ENCODE measurements around the gene SPTBN2.
"Not testable (repeated sequence)": the region's sequence is repeated elsewhere in the genome, so short reads cannot be mapped to it uniquely, and the experiment has no call there.

Gene SPTBN2

DNA sequence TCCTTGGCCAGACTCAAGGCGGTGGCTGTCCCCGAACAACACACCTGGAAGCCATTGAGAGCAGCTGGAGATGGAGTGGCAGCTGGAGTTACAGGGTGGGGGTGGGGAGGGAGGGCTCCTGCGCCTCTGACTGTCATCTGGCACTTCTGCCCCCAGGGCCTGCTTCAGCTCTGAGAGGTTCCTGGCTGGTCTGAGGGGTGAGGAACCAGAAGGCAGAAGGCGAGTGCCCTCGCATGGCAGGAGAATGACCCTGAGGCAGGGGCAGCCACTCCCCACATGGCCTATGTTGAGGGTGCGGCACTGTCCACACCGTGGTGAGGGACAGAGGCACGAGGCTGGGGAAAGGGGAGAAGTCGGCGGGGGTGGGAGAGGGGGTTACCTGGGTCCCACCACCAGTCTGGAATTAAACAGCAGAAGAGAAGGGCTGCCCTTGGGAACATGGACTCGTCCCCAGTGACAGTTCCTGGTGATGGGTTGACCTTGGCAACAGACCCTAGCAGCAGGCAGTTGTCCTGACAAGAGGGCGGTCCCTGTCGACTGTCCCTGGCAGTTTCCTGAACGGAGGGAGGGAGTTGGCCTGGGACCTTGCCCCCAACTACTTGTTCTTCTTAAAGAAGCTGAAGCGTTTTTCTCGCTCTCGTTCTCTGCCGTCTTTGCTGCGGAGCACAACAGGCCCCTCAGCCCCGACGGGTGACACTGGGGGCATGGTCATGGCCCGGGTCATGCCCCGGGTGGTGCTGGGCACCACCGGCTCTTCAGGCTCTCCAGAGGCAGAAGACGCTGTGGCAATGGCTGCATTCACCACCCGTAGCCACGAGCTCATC, 43.5 kb downstream of the SPTBN2 start:
- DNase-seq (ENCODE audit: low spot score): no peak

DNA sequence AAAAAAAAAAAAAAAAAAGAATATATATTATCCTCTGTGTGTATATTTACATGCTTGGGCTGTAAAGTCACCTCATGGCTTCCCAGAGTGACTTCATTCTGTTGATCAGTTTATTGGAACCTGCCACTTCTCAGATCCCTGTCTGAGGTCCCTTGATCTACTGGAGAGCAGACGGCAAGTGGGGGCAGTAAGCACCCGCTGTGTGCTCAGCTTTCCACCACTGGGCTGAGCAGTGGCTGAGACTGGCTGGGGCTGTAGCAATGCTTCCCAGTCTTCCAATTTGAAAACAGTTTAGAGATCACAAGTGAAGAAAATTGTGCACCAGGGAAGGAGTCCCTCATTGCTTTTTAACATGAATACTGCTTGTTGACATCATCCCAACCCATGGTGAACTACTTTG, 44.4 kb downstream of the SPTBN2 start:
- no peak for DNase-seq (ENCODE audit: low spot score)

DNA sequence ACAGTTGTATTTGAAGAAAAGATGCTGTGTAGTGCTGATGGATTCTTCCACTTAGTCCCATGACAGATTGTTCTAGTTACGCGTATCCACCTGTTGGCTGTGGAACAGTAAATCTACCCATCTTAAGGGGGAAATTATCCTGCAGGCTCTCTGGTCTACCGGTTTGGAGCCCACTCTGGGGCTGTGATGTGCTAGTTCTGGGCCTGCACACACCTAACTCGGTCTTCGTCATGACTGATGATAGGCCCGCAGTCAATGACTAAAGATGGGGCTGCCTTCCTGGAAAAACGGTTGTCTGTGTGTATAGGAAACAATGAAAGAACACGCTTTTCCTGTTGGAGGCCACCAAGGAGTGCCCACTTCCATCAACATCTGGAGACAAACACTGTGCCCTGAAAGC, 45.1 kb downstream of the SPTBN2 start:
- DNase-seq (ENCODE audit: low spot score): no peak

DNA sequence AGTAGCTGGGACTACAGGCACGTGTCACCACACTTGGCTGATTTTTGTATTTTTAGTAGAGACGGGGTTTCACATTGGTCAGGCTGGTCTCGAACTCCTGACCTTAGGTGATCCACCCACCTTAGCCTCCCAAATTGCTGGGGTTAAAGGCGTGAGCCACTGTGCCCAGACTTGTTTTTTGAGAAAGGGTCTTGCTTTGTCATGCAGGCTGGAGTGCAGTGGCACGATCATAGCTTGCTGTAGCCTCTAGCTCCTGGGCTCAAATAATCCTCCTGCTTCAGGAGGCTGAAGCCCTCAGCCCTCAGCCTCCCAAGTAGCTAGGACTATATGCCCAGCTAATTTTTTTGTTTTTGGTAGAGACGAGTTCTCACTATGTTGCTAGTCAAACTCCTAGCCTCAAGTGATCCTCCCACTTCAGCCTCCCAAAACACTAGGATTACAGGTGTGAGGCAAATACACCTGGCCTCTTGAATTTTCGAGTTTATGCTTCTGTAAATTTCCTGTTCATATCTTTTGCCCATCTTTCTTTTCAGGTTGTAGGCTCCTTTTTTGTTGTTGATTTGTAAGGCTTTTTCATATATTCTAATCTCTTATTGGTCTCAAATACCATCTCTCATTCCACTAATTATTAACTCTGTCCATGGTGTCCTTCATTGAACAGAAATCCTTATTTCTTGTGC, 47.9 kb downstream of the SPTBN2 start:
- DNase-seq (ENCODE audit: low spot score): no peak

DNA sequence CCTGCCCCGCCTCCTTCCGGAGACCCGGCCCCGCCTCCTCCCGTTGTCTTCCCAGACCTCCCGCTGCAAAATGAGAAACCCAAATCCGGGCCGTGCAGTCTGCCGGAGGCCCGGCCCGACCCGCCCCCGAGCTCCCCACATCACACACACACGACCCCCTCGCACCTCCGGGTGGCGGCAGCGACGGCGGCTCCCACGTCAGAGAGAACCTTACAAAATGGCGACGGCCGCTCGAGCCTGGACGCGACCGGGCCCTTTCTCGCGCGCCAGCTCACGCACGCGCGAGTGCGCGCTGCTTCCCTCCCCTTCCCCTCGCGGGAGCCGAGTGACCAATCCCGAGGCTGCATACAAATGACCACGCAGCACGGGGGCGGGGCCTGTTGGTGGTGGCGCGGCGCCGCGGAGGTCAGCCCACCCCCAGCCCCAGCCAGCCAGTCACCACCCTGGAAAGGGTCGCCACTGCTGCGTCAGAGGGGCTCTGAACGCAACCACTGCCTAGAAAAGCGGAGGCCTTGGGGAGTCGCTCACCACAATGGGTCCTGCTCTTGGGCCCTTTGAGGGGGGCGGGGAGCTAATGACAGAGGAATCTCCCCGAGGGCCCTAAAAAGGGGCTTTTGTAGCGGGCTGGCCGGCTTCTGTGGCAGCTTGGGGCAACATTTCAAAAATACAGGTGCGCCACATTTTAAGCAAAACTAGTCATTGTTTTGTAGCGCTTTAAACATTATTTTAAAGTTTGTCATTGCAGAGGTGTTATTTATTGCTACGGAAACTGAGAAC, 51.2 kb downstream of the SPTBN2 start, which contains the start of gene RBM4B:
Gene RBM4B (minus strand): TSS at position 289 of the 777 bp plus-strand sequence. CDS start 808 bp downstream, outside the sequence.
- peak; percentile 100 for DNase-seq (ENCODE audit: low spot score)

DNA sequence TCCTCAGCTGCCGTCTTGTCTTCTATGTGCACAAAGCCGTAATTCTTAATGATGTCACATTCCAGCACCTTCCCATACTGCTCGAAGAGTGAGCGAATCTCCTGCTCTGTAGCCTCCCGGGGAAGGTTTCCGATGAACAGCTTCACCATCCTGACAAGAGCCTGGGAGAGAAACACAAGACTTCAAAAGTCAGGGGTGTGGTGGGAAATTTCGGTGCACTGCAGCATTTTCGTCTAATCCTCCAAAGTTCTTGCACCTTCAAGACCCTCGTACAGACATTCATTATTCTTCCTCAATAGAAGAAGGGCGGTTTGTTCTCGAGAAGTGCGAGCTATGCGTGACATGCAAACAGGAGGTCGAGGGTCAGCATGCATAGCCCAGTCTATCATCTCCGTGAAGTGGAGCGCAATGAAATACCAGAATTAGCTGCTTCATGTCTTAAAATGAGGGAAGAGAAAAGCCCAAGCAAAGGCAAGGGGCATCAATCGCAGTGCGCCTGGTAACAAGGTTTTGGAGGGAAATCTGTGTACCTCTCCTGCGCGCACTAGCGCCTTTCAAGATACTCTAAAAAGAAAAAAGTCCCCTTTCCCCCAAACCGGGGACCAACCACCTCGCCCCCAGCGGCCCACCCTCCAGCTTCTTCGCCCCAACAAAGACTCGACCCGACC, 52.0 kb downstream of the SPTBN2 start:
- no peak for DNase-seq (ENCODE audit: low spot score)

DNA sequence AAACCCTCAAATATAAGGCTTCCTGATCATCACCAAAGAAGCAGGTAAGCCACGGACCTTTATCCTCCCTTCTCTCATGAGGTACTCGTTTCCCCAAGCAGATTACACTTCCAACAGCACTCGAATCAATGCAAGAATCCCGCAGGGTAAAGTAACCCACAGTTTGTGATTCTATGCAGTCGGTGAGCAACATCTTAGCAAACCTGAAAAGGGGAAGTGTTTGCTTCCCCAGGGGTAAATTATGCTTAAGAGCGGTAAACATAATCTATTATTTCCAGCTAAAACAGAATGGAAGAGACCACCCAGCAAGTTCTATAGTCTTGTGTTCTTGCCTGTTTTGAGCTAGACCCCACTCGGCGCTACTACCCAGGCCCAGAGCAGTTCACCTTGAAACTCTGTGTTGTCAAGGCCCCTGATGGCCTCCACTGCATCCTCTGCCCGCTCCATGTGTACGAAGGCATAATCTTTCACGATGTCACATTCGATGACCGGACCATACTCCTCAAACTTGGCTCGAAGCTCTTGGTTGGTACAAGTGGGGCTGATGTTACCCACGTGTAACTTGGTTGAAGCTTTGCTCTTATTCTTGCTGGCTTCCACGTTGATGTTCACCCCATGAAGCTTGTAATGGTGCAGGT, 52.6 kb downstream of the SPTBN2 start:
- DNase-seq (ENCODE audit: low spot score): no peak

DNA sequence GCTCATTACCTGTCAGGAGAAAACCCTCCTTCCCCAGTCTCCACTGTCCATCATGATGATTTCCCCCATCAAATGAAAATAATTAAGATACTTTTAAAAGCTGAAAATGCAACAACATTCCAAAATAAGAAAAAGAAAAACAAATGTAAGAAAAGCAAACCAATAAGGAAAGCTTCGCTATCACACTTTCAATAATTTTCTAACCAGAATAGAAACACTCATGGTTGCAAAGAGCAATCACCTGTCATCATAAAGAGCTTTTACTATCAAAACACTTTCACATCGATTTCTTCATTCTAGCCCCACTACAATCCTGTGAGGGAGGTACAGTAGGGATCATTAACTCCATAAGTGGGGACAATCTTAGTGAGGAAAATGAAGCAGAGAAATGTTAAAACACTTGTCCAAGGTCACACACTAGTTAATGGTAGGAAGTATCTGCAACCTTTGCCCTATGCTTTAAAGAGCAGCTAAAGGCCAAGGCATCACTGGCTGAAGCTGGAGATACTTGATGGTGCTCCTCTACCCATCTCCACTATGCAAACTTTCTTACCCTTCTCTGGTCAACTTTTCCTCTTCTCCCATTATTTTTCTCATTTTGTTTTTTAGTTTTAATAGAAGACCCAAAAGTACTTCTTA, 53.9 kb downstream of the SPTBN2 start:
- peak; percentile 72 for DNase-seq (ENCODE audit: low spot score)

DNA sequence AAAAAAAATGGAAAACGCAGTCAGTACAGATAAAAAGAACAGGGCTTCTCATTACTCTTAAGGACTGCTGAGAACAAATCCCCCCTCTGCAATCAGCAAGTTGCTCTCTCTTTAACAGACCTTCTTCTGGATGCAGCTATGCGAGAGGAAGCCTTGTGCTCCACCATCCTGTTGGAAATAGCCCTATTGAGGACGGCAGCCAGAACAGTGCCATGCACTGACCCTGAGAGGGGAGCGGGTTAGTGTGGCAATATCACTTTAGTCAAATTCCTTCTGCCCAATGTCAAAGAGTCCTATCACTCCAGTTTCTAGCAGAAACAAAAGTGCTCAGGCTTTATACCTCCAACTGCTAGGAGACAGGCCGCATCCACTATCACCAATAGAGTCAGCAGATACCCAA, 58.2 kb downstream of the SPTBN2 start:
- no peak for DNase-seq (ENCODE audit: low spot score)

DNA sequence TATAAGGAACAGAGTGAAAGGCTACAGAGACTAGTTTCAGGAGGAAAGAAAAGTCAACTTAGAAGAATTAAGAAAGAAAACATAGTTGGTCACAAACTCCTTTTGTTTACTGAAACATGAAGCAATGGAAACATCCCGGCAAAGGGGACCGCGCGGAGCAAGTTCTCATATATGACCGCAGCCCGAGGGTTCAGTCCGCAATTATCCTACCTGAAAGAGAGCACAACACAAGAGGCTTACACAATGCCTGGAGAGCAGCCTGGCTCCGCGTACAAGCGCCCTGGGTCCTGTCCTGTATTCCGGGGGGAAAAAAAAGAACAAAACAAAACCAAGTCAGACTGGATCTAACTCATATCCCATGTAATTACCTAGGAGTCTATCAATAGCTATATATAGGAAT, 63.6 kb downstream of the SPTBN2 start:
- no peak for DNase-seq (ENCODE audit: low spot score)

DNA sequence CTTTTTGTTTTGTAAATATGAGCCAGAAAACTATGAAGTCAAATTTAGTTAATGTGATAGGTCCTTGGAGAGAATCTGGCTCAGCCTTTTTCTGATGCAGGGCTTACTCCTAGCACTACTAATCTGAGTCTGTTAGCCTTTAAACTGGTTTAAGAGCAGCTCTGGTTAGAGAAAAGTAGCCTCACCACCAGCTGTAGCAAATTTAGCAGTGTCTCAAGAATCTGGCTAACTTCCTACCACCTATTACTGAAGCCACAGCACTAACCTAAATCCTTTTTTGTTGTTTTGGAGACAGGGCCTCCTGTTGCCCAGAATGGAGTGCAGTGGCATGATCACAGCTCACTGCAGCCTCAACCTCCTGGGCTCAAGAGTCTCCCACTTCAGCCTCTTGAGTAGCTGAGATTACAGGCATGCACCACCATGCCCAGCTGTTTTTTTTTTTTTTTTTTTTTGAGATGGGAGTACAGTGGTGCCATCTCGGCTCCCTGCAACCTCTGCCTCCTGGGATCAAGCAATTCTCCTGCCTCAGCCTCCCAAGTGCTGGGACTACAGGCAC, 65.2 kb downstream of the SPTBN2 start:
- no peak for DNase-seq (ENCODE audit: low spot score)

DNA sequence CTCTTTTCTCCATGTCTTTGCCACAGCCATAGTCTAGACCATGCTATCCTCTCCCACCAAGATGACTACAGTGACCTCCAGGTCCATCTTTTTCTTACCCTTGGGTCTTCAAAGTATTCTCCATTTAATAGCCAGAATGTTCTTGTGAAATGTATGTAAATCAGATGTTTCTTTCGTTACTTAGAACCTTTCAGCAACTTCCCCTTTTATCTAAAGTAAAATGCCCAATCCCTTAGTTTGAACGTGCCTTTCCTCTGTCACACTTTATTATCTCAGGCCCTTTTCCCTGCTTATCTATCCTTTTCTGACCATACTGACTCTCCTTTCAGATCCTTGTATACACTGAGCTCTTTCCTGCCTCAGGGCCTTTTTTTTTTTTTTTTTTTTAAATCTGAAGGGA, 69.3 kb downstream of the SPTBN2 start:
- DNase-seq (ENCODE audit: low spot score): no peak

DNA sequence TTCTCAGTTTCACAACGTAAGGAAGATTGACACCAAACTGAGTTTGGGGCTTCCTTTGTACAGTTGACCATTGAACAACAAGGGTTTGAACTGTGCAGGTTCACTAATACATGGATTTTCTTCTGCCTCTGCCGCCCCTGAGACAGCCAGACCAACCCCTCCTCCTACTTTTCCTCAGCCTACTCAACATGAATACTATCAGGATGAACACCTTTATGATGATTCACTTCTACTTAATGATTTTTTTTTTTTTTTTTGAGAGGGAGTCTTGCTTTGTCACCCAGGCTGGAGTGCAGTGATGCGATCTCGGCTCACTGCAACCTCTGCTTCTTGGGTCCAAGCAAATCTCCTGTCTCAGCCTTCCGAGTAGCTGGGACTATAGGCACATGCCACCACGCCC, 75.9 kb downstream of the SPTBN2 start:
- no peak for DNase-seq (ENCODE audit: low spot score)

DNA sequence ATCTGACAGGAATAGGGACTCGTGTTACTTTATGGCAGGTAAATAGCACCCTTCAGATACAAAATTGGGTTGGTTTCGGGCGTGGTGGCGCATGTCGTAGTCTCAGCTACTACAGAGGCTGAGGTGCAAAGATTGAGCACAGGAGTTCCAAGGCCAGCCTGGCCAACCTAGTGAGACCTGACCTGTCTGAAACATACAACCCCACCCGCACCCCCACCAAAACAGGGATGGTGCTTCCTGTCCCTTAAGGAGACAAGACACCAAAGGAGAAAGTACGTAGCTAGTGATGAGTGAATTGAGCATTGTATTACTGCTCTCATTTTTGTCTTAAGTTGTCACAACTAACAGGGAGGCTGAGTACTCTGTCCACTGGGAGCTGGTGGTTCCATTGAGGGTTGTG, 76.4 kb downstream of the SPTBN2 start:
- DNase-seq (ENCODE audit: low spot score): no peak

DNA sequence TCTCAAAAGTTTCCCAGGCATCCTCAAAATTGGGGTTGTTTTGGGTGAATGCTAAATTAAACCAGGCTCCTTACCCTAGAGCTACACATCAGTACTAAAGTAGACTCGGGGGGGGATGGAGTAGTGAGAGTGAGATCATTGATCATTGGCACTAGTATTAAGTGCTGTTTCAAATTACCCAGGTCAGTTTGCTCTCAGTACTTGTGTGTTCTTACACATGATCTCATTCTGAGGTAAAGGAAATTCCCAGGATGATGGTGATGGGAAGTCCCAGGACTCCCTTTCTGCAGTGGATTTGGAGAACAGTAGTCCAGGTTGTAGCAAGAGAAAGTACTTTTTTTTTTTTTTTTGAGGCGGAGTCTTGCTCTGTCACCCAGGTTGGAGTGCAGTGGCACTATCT, 78.0 kb downstream of the SPTBN2 start:
- no peak for DNase-seq (ENCODE audit: low spot score)

DNA sequence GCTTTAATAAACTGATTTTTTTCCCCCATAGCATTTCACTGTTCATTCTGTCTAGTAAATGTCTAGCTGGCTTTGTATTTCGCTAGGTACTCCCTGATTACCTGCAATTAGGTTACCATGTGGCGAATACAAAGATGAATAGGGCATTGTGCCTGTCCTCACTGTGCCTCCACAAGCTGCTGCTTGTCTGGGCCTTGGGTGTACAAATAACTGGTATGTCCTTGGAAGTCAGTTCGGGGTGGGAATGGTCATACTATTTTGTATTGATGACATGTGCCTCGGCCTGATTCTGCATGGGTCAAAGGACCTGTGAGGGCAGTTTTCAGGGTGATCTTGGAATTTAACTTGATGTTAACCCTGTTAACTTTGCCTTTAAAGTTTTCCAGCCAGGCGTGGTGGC, 79.1 kb downstream of the SPTBN2 start:
- no peak for DNase-seq (ENCODE audit: low spot score)

DNA sequence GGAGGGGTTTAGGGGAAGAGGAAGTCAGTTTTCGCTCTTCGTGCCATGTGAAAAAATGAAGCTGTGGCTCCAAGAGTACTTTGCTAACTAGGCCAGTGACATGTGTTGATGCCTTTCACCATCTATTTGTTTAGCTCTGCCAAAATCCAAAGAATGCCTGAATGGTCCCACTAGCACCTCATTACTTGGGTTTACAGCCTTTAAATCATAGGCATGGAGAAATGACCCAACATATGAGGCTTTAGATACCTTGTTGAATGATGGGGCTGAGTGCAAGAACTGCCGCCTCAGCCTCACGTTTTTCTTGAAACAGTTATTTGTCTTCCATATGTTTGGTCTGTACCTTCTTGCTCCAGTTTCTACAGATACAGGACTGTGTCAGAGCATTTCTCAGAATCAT, 82.2 kb downstream of the SPTBN2 start:
- no peak for DNase-seq (ENCODE audit: low spot score)

DNA sequence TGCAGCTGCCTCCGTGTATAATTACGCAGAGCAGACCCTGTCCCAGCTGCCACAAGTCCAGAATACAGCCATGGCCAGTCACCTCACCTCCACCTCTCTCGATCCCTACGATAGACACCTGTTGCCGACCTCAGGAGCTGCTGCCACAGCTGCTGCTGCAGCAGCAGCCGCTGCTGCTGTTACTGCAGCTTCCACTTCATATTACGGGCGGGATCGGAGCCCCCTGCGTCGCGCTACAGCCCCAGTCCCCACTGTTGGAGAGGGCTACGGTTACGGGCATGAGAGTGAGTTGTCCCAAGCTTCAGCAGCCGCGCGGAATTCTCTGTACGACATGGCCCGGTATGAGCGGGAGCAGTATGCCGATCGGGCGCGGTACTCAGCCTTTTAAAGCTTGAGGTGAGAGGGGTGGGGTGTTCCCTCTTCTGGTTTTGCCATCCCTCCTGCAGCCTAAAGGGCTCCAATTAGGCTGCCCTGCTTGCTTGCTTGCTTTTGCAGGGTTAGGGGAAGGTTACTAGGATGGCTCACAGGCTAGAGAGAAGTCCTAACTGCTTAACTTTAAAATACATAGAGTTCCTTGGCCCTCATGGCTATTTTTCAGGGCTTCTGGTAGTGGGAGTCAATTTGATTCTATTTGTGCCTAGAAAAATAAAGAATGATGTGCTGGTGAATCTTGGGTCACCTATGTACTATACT, 85.1 kb downstream of the SPTBN2 start:
- no peak for DNase-seq (ENCODE audit: low spot score)

DNA sequence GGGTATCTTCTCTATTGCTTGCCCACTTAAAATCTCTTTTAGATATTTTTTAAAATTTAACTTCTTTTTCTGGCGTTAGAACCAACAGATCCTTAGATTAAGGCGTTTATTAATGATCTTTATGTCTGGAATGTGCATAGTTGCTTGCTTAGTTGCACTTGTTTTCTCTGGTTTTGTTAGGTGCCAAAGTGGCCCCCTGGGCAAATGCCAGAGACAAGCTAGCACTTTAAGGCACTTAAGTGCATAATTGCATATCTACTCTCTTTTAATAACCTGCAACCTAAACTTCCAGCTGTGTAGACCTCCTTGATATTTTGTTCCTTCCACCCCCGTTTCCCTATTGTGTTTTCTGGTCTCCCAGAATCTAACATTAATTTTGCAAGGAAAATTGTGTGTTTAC, 87.2 kb downstream of the SPTBN2 start:
- no peak for DNase-seq (ENCODE audit: low spot score)

DNA sequence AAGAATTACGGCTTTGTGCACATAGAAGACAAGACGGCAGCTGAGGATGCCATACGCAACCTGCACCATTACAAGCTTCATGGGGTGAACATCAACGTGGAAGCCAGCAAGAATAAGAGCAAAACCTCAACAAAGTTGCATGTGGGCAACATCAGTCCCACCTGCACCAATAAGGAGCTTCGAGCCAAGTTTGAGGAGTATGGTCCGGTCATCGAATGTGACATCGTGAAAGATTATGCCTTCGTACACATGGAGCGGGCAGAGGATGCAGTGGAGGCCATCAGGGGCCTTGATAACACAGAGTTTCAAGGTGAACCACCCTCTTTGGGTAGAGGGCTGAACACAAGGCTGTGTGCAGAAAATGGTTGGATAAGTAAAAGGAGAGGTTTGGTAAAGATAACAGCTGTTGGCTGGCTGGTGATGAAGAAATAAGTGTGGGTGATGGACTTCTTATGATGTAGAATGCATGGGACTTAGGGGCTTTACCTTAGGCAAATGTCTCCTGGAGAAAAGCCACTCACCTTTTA, 89.1 kb downstream of the SPTBN2 start:
- not testable (repeated sequence) for DNase-seq (ENCODE audit: low spot score)
